Activated CD4-positive, CD25-positive, alpha-beta regulatory T cell treated with anti-CD3 and anti-CD28 coated beads, Interleukin-2, amount 50 U/mL, for 24 hours (primary cell): ENCODE data around the gene BTBD17.

Source experiments
- ATAC-seq, 2 donors: fragments of 150-1000 bp; cut with Tn5 transposase; one replicate each; pipeline ENCODE4 v1.10.0; 2021; ENCODE audit warnings: mild to moderate bottlenecking in 1 of 2, moderate library complexity in 1 of 2

Gene BTBD17

GRCh38 chr17:74334393-74335039 lies 27.2 kb downstream of the BTBD17 start:
- no peak for ATAC-seq

GRCh38 chr17:74332763-74333283 lies 28.8 kb downstream of the BTBD17 start:
- ATAC-seq: no peak

- ATAC-seq: no peak
Observed at GRCh38 chr17:74332017-74332650, 29.5 kb downstream of the BTBD17 start.

GRCh38 chr17:74330446-74330845 lies 31.2 kb downstream of the BTBD17 start:
- ATAC-seq: no peak

DNA sequence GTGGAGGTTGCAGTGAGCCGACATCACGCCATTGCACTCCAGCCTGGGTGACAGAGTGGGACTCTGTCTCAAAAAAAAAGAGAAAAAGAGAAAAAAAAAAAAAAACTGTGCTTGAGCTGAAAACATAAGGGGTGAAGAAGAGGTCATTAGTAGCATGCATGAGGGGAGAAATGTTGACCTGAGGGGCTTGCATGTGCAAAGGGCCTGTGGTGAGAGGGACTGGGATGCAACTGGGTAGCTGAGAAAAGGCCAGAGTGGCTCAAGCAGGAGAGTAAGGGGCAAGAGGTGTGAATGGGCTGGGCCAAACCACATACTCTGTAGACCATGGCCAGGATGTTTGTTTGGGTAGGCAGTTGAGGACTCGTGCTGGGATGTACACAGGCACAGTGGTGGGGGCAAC lies 32.3 kb downstream of the BTBD17 start:
- no peak for ATAC-seq

GRCh38 chr17:74328487-74328886 lies 33.2 kb downstream of the BTBD17 start:
- no peak for ATAC-seq

GRCh38 chr17:74326506-74326905 lies 35.2 kb downstream of the BTBD17 start:
- ATAC-seq: no peak

DNA sequence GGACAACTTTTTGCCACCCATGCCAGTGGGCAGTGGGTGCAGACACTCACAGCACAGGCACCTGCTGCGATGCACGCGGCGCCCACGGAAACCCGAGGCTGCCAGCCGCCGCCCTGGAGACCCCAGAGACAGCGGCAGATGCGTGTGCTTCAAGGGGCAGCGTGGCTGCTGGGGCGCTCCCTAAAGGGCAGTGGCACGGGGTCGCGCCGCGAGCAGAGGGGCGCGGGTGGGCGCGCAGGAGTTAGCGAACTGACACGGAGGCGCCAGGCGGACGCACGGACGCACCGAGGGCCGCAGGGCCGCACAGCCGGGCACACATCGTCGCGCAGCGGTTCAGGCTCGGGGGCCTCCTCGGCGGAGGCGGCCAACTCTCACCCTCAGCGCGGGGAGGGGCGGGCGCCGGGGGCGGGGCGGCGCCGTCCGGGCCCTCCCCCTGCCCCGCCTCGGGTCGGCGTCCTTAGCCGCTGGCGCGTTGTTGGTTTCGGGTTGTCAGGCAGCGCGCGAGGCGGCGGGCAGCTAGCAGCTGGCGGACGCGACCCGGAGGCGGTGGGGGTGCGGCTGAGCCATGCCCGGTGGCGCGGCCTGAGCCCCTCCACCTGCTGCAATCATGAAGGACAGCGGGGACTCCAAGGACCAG lies 35.8 kb downstream of the BTBD17 start, which contains the start of gene KIF19:
Gene KIF19 (plus strand): TSS at position 484 of the 637 bp plus-strand sequence. CDS start 124 bp downstream, at position 608.
- ATAC-seq: peak; percentile 83 to 86

GRCh38 chr17:74325376-74325742 lies 36.3 kb downstream of the BTBD17 start:
- ATAC-seq: no peak

- no peak for ATAC-seq
Observed at GRCh38 chr17:74324521-74324920, 37.1 kb downstream of the BTBD17 start.

DNA sequence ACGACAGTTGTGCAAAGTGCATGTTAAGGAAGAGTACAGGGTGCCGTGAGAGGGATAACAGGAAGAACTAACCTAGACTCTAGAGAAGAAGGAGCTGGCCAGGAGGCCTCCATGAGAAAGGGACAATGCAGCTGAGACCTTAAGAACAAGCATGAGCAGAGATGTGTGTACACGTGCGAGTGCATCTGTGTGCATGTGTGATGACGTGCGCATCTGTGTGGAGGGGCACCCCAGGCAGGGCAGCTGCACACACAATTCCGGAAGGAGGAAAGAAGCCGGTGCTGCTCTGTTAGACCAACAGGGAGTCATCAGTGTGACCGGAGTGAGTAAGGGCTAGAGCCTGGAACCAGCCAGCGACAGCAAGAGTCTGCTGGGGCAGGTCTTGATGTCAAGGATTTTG lies 43.3 kb downstream of the BTBD17 start:
- no peak for ATAC-seq

DNA sequence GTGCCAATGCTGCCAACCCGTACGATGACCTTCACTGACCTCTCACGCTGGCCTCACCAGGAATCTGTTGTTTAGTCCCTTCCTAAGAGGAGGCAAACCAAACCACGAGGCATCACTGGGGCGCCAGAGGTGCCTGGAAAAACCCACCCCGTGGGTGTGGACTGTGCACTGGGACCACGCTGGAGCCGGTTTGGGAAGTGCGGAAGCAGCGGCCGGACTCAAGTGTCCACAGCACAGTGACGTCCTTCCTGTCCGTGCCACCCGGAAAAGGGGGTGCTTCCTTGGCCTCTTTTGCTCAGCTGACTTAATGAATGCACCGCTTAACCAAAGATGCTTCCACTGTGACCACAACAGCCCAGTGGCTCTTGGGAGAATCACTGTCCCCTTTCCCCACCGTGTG lies 44.6 kb downstream of the BTBD17 start:
- ATAC-seq: no peak

- ATAC-seq: no peak
Observed at GRCh38 chr17:74316220-74316619, 45.4 kb downstream of the BTBD17 start.

GRCh38 chr17:74314877-74315276 lies 46.8 kb downstream of the BTBD17 start:
- no peak for ATAC-seq

GRCh38 chr17:74309902-74310301 lies 51.8 kb downstream of the BTBD17 start:
- no peak for ATAC-seq

- no peak for ATAC-seq
Observed at GRCh38 chr17:74307984-74308773, 53.5 kb downstream of the BTBD17 start.
